HFF-Myc (cell line): Measurements from ENCODE around the gene RGS12.

Experiments
- DNase-seq: peaks from one replicate; pipeline ENCODE4 v3.0.0-alpha.2; 2011; ENCODE audit warnings: low read depth; ENCODE audit errors: extremely low read depth
- H3K4me3 ChIP-seq: replicated peaks from 2 replicates; pipeline ENCODE4 v1.5.1; 2011; ENCODE audit warnings: low read depth, mild to moderate bottlenecking, control low read depth, low read length
- CTCF ChIP-seq: IDR thresholded peaks from 2 replicates; pipeline ENCODE4 v1.5.1; 2012; ENCODE audit warnings: mild to moderate bottlenecking, low read depth, low read length, control low read depth; ENCODE audit errors: missing control alignments

RGS12 gene

GRCh38 chr4:3320361-3321023, 27.7 kb downstream of the RGS12 start:
- no peak overlapping the region for H3K4me3 ChIP-seq
- no peak for TF ChIP-seq CTCF
- no peak for DNase-seq

- no peak overlapping the region for H3K4me3 ChIP-seq
- no peak for DNase-seq
- TF ChIP-seq CTCF: no peak
Observed at GRCh38 chr4:3321295-3321889, 28.6 kb downstream of the RGS12 start.

GRCh38 chr4:3322059-3322550, 29.3 kb downstream of the RGS12 start:
- no peak overlapping the region for H3K4me3 ChIP-seq
- DNase-seq: no peak
- TF ChIP-seq CTCF: no peak

- DNase-seq: no peak
- no peak for TF ChIP-seq CTCF
- H3K4me3 ChIP-seq: no peak overlapping the region
Observed at GRCh38 chr4:3323071-3323481, 30.3 kb downstream of the RGS12 start.

- H3K4me3 ChIP-seq: no peak overlapping the region
- DNase-seq: no peak
Observed at GRCh38 chr4:3324093-3324815, 31.4 kb downstream of the RGS12 start.

More at GRCh38 chr4:3324093-3324815, 31.4 kb downstream of the RGS12 start:
- TF ChIP-seq CTCF: no peak
